Measurements from ENCODE around the gene GALNT18.

The GALNT18 gene

GRCh38 chr11:11621573-11622339 is at the start of gene GALNT18:
Gene GALNT18 (minus strand): TSS chr11:11622005.
- DNase-seq, result peak; percentile 60 to 70

- DNase-seq, result no peak
Measured at GRCh38 chr11:11670574-11670973, 48.8 kb upstream of the GALNT18 start.

GRCh38 chr11:11669233-11669846 is 47.5 kb upstream of the GALNT18 start:
- DNase-seq, result no peak

GRCh38 chr11:11668781-11669180 is 47.0 kb upstream of the GALNT18 start:
- no peak for DNase-seq

- no peak for DNase-seq
Measured at GRCh38 chr11:11668274-11668673, 46.5 kb upstream of the GALNT18 start.

GRCh38 chr11:11667056-11667455 is 45.3 kb upstream of the GALNT18 start:
- DNase-seq, result no peak

- no peak for DNase-seq
Measured at GRCh38 chr11:11665407-11665806, 43.6 kb upstream of the GALNT18 start.

- no peak for DNase-seq
Measured at GRCh38 chr11:11663907-11664306, 42.1 kb upstream of the GALNT18 start.

- DNase-seq, result no peak
Measured at GRCh38 chr11:11662578-11662977, 40.8 kb upstream of the GALNT18 start.

GRCh38 chr11:11661326-11662040 is 39.7 kb upstream of the GALNT18 start:
- no peak for DNase-seq

GRCh38 chr11:11660363-11660740 is 38.5 kb upstream of the GALNT18 start:
- no peak for DNase-seq

GRCh38 chr11:11659567-11660362 is 38.0 kb upstream of the GALNT18 start:
- DNase-seq, result no peak

- DNase-seq, result no peak
Measured at GRCh38 chr11:11657218-11657955, 35.6 kb upstream of the GALNT18 start.

- DNase-seq, result no peak
Measured at GRCh38 chr11:11641581-11641980, 19.8 kb upstream of the GALNT18 start.

- DNase-seq, result no peak
Measured at GRCh38 chr11:11640996-11641395, 19.2 kb upstream of the GALNT18 start.

- DNase-seq, result no peak
Measured at GRCh38 chr11:11640152-11640551, 18.3 kb upstream of the GALNT18 start.

- no peak for DNase-seq
Measured at GRCh38 chr11:11636671-11637070, 14.9 kb upstream of the GALNT18 start.

GRCh38 chr11:11635443-11635842 is 13.6 kb upstream of the GALNT18 start:
- DNase-seq, result no peak

- DNase-seq, result no peak
Measured at GRCh38 chr11:11629368-11629767, 7.6 kb upstream of the GALNT18 start.

- no peak for DNase-seq
Measured at GRCh38 chr11:11628651-11629050, 6.8 kb upstream of the GALNT18 start.

- DNase-seq, result no peak
Measured at GRCh38 chr11:11626128-11626527, 4.3 kb upstream of the GALNT18 start.

GRCh38 chr11:11624926-11625325 is 3.1 kb upstream of the GALNT18 start:
- no peak for DNase-seq
